ENCODE data around the gene MTMR3.

The MTMR3 gene

DNA sequence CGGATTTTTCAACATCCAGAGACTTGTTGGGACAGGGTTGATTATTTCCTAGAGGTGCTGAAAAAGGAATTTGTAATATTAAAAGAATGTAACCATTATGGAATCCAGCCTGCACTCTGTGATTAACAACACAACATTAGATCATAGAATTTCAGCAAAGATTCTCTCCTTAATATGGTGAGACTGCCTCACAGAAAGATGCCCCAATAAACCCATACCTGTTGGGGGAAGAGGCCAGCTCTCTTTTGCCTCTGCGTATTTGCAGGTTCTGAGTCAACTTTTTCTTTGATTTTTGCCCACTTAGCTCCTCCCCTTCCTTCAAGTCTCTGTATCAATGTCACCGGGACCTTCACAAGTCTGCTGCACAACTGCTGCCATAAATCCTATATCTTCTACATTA lies 12.4 kb upstream of the MTMR3 start:
- no peak for DNase-seq

DNA sequence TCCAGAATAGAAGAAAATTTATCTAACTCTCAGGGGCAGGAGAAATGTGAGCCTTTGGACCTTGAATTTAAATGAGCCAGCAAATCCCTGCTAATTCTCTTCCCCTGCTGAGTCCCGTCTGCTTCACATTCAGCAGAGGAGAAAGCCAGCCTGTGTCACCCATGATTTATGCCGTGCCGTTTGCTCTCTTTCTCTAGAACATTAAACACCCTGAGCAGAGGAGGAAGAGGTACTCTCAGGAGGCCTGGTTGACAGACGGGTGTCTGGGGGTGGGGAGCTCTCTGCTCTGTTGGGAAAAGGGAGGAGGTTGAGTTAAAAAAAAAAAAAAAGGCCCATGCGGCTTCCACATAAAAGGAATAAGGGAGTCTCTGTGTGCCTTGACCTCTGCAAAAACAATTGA lies 11.3 kb upstream of the MTMR3 start:
- DNase-seq, result no peak

DNA sequence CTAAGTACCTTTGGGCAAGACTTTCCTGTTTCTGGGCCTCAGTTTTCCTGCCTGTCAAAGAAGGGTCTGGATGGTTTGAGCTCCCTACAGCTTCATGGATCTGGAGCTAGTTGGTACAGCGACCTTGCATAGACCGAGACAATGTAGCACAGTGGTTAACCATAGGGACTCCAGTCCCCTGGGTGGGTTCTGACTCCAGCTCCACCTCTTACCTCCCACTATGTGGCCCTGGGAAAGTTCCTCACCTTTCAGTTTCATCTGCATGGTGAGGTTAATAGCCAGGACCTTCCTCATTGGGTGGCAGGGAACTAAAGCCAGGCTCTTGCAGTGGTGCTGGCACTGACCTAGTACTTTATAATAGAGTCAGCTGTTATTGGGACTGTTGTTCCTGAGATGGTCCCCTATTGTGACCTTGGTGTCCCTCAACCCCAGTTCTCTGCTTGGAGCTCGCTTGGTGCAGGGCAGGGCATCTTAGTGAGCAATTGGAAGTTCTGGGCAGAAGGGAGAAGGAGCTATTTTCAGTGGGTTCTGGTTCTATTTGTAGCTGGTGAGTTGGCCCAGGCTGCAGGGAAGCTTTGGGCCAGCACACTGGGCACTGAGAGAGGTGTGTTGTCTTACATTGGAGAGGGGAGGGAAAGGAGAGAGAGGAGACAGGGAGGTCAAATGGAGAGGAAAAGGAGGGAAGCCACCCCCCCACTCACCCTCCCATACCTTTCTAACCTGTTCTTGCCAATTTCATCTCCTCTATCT lies 10.7 kb upstream of the MTMR3 start:
- no peak for DNase-seq

DNA sequence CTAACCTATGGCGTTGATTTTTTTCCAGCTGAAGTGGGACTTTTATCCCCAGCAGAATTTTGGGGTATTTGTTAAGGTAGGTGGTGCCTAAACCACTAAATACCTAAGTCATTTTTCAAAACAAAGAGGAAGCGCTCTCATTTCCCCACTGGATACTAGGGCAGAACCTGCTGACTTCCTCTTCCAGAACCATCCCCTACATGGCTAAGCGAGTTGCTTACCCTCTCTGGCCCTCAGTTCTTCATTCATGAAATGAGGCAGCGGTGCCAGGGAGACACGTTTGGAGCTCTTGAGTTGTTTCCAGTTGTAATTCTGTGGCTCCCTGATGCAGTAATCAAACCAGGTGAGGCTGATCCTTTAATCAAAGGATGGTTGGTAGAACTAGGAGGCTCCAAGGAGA lies 10.0 kb upstream of the MTMR3 start:
- DNase-seq, result peak; percentile 66 to 71 (median 69)

DNA sequence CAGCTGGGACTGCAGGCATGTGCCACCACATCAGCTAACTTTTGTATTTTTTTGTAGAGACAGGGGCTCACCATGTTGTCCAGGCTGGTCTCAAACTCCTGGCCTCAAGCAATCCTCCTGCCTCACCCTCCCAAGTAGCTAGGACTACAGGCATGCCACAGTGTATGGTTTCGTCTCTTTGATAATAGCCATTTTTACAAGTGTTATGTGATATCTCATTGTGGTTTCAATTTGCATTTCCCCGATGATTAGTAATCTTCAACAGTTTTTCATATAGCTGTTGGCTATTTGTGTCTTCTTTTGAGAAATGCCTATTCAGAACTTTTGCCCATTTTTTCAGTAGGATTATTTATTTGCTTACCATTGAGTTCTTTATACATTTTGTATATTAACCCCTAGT lies 9.0 kb upstream of the MTMR3 start:
- DNase-seq, result no peak

DNA sequence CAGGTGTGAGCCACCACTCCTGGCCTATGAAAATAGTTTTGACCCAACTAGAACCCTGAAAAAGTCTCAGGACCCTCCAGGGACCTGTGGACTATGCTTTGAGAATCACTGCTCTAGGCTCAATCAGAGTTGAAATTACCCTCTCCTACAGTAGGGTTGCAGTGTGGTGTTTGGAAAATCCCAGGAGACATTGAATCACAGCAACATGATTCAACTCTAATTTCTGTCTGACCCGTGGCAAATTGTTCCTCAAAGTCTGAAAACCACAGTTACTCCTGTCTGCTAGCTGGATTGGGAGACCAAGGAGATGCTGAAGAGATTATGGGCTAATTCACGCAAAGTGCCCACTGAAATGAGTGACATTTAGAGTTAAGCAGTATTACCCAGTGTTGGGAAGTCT lies 5.4 kb upstream of the MTMR3 start:
- DNase-seq, result peak; percentile 74 to 86 (median 83)

DNA sequence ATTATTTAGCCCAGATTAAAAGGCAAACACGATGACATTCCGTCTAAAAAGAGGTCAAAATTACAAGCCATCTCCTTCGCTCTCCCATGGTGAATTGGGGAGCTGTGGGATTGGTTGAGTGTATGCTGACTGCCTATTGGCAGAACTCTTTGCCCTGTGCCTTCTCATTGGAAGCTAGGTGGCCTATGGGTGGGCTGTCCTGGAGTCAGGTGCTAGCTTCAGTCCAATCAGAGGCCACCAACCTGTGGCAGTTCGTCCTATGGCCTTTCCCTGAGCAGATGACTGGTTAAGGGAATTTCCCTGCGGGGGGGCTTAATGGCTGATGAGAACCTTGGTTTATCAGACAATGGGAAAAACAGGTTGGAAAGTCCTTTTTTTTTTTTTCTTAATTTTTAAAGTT lies 3.2 kb upstream of the MTMR3 start:
- DNase-seq, result peak; percentile 52 to 62 (median 61)

DNA sequence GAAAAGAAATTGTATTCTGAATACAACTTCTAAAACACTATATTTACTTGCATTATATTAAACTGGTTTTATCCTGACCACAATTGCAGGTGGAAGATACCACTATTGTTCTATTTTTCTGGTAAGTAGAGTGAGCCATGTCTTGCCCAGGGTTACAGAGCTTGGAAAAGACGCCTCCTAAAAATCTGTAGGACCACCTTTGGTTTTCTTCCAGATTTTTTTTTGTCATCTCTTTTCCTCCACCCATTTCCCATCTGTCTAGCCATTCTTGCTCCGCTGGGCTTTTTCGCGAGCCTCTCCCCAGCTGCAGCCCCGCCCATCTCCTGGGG lies 294 bp upstream of the MTMR3 start:
- DNase-seq, result no peak

DNA sequence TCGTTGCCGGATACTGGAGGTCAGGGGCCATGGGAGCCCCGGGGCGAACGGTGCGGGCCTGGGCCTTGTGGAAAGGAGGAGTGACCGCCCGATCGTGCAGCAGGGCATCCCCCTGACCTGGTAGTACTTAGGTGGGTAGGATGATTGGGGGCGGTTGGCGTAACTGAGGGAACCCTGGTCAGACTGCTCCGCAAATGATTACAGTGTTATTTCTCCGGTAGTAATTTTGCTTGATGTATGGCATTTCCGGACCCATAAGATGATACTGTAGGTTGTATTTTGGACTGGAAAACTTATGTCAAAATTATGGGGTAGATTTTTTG lies 762 bp downstream of the MTMR3 start:
- peak in 2 of 3 donors; percentile 44 to 46 for DNase-seq

DNA sequence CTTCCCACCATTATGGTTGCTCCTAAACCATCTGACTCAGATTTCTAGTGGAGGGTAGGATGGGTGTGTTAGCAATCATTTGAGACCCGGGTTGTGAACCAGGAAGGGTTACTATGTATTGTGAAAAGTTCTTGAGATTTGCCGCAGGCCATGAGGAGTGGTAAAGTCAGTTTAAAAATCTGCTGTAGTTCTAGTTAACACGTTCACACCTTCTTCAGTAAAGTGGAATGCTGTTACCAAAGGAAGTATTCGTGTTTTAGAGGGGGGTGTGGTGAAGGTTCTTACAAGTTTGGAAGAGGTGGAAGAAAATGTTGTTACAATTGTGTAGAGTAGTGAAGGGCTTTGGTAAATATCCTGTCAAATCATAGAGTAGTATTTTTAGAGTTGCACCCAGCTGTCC lies 2.6 kb downstream of the MTMR3 start:
- DNase-seq, result no peak

DNA sequence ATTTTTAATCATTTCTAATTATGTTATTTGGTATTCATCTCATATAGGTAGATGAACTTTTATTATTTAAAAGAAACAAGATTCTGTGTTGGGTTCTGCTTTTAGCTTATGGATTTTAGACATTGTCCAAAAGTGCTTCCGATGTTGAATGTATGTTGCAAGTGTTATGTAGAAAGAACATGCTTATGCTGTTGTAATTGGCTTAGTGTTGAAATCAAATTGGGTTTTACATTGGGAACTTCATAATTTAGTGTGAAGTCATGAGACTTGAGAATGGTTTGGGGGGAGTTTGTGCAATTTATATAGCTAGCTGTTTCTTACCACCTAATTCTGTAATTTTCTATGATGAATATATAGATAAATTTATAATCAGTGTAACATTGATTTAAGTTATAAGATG lies 3.6 kb downstream of the MTMR3 start:
- peak; percentile 50 to 89 (median 86) for DNase-seq

DNA sequence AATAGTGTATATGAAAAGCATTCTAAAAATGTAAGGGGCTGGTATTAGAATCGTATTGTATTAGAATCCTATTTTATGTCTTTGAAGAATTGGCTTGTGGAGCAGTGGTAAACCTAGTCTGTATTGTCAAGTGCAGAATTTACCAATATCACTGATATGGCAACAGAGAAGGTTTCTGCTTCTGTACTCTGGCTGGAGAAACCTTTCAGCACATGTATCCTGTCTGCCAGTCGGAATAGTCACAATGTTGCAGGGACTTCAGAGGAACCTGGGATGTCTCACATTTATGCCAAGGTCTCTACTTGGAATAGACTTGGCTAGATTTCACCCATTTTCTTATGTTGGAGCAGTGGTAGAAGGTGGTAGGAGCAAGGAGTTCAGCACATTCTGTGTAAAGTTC lies 4.4 kb downstream of the MTMR3 start:
- DNase-seq, result no peak

DNA sequence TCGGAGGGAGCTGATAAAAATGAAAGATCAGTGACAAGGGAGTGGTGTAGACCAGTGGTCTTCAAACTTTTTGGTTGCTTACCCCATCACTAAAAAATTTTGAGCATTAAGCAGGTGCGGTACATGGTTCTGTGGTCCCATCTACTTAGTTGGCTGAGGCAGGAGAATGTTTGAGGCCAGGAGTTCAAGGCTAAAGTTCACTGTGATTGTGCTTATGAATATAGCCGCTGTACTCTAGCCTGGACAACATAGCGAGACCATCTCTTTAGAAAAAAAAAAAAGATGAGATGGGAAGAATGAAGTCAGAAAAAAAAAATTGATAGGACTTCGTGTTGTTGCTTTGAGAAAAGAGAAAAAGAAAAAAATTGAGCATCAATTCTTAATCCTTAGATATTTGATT lies 7.8 kb downstream of the MTMR3 start:
- no peak for DNase-seq

DNA sequence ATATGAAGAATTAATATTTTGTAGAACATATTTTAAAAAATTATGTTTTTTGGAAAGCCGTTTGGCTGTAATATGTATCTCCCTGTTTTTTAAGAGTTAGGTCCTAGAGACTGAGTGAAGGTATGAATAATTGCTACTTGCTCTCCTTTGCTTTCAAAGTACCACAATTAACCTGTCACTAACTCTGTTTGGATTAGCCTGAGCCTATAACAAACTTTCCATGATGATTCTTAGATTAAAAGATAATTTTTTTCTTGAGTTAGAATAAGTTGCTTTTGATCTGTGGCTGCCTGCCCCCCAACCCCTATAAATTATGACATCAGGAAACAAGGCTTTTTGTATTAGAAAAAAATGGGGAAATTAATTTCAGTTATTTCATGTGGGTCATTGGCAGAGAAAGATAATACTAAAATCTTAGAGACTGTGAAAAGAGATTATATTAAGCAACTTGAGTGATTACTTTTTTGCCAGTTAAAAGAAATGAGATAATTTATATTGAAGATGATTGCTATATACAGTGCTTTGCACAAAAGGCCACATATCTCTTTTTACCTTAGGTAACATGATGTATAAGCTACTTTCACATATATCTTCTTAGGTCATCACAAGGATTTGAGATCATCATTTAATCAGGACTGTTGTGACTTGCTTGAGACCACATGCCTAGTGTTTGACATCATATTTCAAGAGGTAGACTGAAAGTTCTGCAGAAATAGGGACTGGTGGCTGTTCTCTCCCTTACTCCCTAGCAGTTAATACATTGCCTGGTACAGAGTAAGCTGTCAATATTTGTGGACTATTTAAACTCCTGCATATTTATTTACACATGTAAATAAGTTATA lies 9.6 kb downstream of the MTMR3 start:
- DNase-seq, result no peak

DNA sequence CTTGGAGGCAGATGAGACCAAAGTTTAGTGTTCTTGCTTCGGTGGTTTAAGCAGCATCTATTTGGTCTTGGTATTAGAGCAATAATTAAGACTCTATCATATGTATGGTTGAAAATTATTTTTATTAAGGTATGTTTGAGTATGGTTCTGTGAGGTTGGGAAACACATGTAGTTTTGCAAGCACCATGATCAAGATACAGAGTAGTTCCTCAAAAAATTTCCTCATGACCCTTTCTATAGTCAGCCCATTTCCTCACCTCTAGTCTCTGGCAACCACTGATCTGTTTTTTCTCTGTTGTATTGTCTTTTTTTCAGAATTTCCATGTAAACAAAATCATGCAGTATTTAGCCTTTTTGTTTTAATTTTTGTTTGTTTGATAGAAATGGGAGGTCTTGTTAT lies 18.4 kb downstream of the MTMR3 start:
- DNase-seq, result peak; percentile 56 to 79 (median 75)

DNA sequence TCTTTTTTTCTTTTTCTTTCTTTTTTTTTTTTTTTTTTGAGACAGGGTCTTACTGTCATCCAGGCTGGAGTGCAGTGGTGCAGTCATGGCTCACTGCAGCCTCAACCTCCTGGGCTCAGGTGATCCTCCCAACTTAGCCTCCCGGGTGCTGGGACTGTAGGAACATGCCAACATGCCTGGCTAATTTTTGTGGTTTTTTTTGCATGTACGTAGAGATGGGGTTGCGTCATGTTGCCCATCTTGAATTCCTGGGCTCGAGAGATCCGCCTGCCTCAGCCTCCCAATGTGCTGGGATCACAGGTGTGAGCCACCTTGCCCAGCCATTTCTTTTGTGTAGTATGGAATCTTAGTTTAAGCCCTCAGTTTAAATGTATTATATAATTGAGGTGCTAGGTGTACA lies 20.4 kb downstream of the MTMR3 start:
- DNase-seq, result no peak

DNA sequence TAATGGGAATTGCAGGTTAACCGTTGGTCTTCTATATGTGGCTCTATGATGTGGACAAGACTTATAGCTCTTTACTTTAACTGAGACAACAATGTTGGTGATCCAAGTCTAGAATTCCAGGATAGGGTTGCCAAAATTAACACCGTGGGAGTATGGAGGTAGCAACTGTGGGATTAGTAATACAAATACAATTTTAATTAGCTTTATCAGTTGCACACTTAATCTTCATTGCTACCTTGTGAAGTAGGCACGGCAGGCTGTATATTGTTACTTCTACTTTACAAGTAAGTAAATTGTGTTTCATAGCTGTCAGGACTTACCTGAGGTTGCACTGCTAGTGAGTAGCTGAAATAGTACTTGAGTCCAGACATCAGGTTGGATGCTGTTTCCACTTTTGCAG lies 21.0 kb downstream of the MTMR3 start:
- no peak for DNase-seq

DNA sequence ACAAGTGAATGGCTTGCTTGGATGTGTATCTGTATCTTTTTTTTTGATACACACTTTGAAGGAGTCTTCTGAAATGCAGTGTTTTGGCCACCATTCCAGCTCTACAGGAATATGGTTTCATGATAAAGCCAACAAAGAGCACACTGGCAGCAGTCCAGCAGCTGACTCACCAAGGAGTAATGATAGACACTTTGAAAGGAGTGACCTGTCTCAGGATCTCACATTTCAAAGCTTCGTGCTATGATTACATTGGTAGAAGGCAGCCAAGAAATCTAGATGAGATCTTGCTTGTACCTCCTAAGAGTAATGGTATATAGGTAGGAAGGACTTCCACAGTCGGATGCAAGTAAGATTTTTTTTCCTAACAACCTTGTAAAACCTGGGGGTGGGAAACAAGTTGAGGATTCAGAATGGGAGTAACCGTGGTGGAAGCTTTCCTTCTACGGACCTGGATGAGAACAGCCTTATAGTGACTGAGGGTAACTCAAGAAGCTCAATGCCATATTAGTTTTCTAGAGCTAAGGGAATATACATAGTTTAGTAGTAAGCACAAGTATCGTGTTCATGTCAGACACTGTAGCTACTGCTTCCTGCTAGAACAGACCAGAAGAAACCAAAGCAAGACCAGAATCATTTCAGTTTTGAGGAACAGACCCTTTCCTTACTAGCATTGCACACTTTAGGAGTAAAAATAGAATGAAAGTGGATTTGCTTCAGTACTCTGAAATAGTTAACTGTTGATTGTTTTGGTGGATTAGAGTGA lies 25.0 kb downstream of the MTMR3 start:
- peak; percentile 76 to 84 (median 78) for DNase-seq

DNA sequence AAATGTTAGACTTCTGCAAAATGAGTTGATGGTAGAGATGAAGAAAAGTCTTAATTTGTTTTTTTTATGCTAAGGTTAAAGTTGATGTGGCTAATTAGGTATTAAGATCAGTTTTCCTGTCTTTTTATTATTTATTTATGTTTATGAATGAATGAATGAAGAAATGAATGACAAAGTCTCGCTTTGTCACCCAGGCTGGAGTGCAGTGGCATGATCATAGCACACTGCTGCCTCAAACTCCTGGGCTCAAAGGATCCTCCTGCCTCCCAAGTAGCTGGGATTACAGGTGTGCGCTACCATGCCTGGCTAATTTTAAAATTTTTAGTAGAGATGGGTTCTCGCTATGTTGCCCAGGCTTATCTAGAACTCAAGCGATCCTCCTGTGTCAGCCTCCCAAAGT lies 29.2 kb downstream of the MTMR3 start:
- DNase-seq, result no peak

DNA sequence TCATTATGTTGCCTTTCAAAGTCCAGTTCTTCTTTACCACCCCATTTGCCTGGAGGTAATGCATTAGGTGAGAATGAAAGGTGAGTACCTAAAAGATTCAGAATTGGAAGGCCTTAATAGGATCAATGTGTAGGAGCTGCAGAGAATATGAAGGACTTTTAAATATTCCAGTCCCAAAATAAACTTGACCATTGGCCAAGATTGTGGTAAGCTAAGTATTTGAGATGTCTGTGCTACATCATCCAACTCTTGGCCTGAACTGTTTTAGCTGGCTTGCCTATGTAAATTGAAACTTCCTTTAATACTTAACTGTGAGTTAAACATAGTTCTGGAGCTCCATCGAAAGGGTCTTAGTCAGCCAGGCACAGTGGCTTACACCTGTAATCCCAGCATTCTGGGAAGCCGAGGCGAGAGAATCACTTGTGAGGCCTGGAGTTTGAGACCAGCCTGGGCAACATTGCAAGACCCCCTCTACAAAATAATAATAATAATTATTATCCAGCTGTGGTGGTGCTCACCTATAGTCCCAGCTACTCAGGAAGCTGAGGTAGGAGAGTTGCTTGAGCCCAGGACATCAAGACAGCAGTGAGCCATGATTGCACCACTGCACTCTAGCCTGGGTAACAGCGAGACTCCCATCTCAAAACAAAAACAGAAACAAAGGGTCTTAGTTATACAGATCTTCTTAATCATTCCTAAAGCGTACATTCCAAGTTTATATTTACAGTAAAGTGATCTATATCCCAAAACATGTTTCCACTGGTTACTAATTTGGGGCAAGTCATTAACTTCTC lies 29.8 kb downstream of the MTMR3 start:
- DNase-seq, result no peak

DNA sequence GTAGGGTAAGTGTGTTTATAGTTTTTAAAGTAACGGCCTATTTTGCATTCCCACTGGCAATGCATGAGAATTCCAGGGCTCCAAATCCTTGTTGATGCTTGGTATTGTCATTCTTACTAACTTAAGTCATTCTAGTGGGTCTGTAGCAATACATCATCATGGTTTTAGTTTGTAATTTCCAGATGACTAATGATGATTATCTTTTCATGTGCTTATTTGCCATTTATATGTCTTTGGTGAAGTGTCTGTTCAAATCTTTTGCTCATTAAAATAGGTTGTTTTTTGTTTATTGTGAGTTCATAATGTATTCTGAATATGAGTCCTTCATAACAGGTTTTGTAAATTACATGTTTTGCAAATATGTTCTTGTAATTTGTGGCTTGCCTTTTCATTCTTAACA lies 31.2 kb downstream of the MTMR3 start:
- peak; percentile 38 to 87 (median 83) for DNase-seq

DNA sequence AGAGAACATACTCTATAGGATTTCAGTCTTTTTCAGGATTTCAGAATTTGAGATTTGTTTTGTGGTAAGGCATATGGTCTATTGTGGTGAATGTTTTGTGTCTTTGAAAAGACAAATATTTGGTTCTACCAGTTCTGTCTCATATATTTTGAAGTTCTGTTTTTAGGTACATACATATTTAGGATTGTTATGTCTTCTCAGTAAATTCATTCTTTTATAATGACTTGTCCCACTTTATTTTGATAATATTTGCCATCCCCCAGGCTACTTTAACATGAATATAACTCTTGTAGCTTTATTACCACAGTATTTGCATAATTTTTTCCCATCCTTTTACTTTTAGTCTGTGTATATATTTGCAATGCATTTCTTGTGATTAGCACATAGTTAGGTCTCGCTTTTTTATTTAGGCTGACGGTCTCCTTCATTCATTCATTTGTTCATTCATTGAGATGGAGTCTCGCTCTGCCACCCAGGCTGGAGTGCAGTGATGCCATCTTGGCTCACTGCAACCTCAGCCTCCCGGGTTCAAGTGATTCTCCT lies 32.1 kb downstream of the MTMR3 start:
- DNase-seq, result peak in 2 of 3 donors; percentile 25 to 26

Measured in suppressor macrophage treated with lipopolysaccharide for 1 hour (primary cell).